GM12878 (cell line): ENCODE measurements around the gene PPP1R18. TPM values are rescaled to one million over a fixed set of nuclear protein-coding genes. Genes with fewer than 3 reads are reported as not detected.

Experiments used
- BACH1 ChIP-seq: fragments of 450-650 bp; IDR thresholded peaks from 2 replicates; pipeline ENCODE4 v1.6.1; 2017; ENCODE audit warnings: mild to moderate bottlenecking, borderline replicate concordance
- CREM ChIP-seq: IDR thresholded peaks from 2 replicates; pipeline ENCODE4 v1.6.1; 2014; ENCODE audit warnings: antibody characterized with exemption, low read depth
- DPF2 ChIP-seq: fragments of 450-650 bp; IDR thresholded peaks from 2 replicates; pipeline ENCODE4 v1.6.1; 2017; ENCODE audit warnings: mild to moderate bottlenecking
- HCFC1 ChIP-seq: fragments of 150-350 bp; IDR thresholded peaks from 2 replicates; pipeline ENCODE4 v1.6.1; 2014; ENCODE audit warnings: low read length
- HDAC2 ChIP-seq: fragments of 200-600 bp; sonication (generic); IDR thresholded peaks from 2 replicates; pipeline ENCODE4 v1.6.1; 2017
- IKZF1 ChIP-seq: fragments of 450-650 bp; conservative IDR thresholded peaks from 2 replicates; pipeline ENCODE4 v1.6.1; 2017; ENCODE audit warnings: antibody characterized with exemption, mild to moderate bottlenecking
- KDM1A ChIP-seq: fragments of 200-600 bp; sonication (generic); IDR thresholded peaks from 2 replicates; pipeline ENCODE4 v1.6.1; 2016; ENCODE audit warnings: borderline replicate concordance
- RAD51 ChIP-seq: fragments of 450-650 bp; IDR thresholded peaks from 2 replicates; pipeline ENCODE4 v1.6.1; 2016; ENCODE audit warnings: moderate library complexity, mild to moderate bottlenecking, inconsistent platforms
- RB1 ChIP-seq: fragments of 450-650 bp; formaldehyde crosslinking; IDR thresholded peaks from 2 replicates; pipeline ENCODE4 v1.6.1; 2017; ENCODE audit warnings: mild to moderate bottlenecking, borderline replicate concordance
- REST ChIP-seq: IDR thresholded peaks from 2 replicates; pipeline ENCODE4 v1.6.1; 2012; ENCODE audit warnings: mild to moderate bottlenecking, low read depth, low read length
- RFX5 ChIP-seq: IDR thresholded peaks from 2 replicates; pipeline ENCODE4 v1.6.1; 2011; ENCODE audit warnings: low read depth, low read length, improper control_type of control experiment
- SIN3A ChIP-seq: IDR thresholded peaks from 2 replicates; pipeline ENCODE4 v1.6.1; 2012; ENCODE audit warnings: low read depth, low read length, improper control_type of control experiment
- SP1 ChIP-seq: IDR thresholded peaks from one replicate; pipeline ENCODE4 v1.6.1; 2011; ENCODE audit warnings: low read depth, low read length
- STAT1 ChIP-seq: fragments of 450-650 bp; conservative IDR thresholded peaks from 2 replicates; pipeline ENCODE4 v1.6.1; 2014; ENCODE audit warnings: antibody characterized with exemption, mild to moderate bottlenecking
- TARDBP ChIP-seq: IDR thresholded peaks from 2 replicates; pipeline ENCODE4 v1.6.1; 2016; ENCODE audit warnings: borderline replicate concordance
- ZNF217 ChIP-seq: fragments of 450-650 bp; IDR thresholded peaks from 2 replicates; pipeline ENCODE4 v1.6.1; 2017; ENCODE audit warnings: antibody characterized with exemption, mild to moderate bottlenecking
- polyA plus RNA-seq, 11 experiments: library from polyadenylated mRNA; depleted of rRNA in 4 of 11; unstranded in 6 of 11; stranded (reverse) in 5 of 11; fragments of >200 nt; fragmentation: Nextera tagmentation in 4 of 11; fragmentation: Illumina TruSeq in 1 of 11; extraction: Ambion mirVana in 4 of 11; extraction: Trizol in 1 of 11; gene quantifications; 1 replicate in 1 of 11; 2 replicates in 10 of 11; pipeline versions ENCODE4 v1.2.1 to v1.2.3, GENCODE V29; 2011 to 2016; ENCODE audit warnings: inconsistent platforms in 2 of 11, missing spikeins in 2 of 11, low read depth in 1 of 11
- total RNA-seq, 4 experiments: library from RNA; depleted of rRNA in 3 of 4; stranded (reverse); fragments of >200 nt in 3 of 4; fragmentation: Illumina TruSeq in 1 of 4; extraction: Trizol in 1 of 4; gene quantifications; 2 replicates each; pipeline versions ENCODE4 v1.2.1 to v1.2.3, GENCODE V29; 2013 to 2021
- TF ChIP-seq, protein P1 (sequence below): IDR thresholded peaks from 2 replicates; pipeline ENCODE4 v1.6.1; 2011; ENCODE audit warnings: borderline replicate concordance, low read depth, mild to moderate bottlenecking, moderate library complexity, mixed read lengths, low read length; ENCODE audit not compliant: insufficient read depth; ENCODE audit errors: extremely low read length
- TF ChIP-seq, protein P2 (sequence below): fragments of 450-650 bp; formaldehyde crosslinking; IDR thresholded peaks from 2 replicates; pipeline ENCODE4 v1.4.0; 2022; ENCODE audit warnings: mild to moderate bottlenecking, moderate library complexity
- TF ChIP-seq, protein P3 (sequence below): fragments of 450-650 bp; IDR thresholded peaks from 2 replicates; pipeline ENCODE4 v1.6.1; 2017; ENCODE audit warnings: mild to moderate bottlenecking, low read depth, inconsistent platforms; ENCODE audit not compliant: poor library complexity, severe bottlenecking
- TF ChIP-seq, protein P4 (sequence below): fragments of 450-650 bp; IDR thresholded peaks from 2 replicates; pipeline ENCODE4 v1.6.1; 2016; ENCODE audit warnings: mild to moderate bottlenecking

PPP1R18 gene
- total and polyA plus RNA-seq, 10 of the 15 experiments (the other 5 are each of a cell fraction or from before 2014, with no cell fraction given): 21.0 to 119 (median 52.6) TPM

GRCh38 chr6:30686908-30687658 lies 638 bp upstream of the PPP1R18 start (continued):
- TF ChIP-seq ZNF217: no peak; the same call in 1 of the 2 replicates
- TF ChIP-seq, protein P1, sequence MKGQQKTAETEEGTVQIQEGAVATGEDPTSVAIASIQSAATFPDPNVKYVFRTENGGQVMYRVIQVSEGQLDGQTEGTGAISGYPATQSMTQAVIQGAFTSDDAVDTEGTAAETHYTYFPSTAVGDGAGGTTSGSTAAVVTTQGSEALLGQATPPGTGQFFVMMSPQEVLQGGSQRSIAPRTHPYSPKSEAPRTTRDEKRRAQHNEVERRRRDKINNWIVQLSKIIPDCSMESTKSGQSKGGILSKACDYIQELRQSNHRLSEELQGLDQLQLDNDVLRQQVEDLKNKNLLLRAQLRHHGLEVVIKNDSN: peak; percentile 17
- no peak for TF ChIP-seq KDM1A
- TF ChIP-seq SP1: peak; percentile 89
- peak; percentile 66 for TF ChIP-seq SIN3A
- no peak for TF ChIP-seq RFX5
- TF ChIP-seq CREM: peak; percentile 76
- TF ChIP-seq STAT1: 0 out of 2 replicates have a peak, but pooled peaks have one; percentile 57
- no peak for TF ChIP-seq REST
- TF ChIP-seq, protein P2, sequence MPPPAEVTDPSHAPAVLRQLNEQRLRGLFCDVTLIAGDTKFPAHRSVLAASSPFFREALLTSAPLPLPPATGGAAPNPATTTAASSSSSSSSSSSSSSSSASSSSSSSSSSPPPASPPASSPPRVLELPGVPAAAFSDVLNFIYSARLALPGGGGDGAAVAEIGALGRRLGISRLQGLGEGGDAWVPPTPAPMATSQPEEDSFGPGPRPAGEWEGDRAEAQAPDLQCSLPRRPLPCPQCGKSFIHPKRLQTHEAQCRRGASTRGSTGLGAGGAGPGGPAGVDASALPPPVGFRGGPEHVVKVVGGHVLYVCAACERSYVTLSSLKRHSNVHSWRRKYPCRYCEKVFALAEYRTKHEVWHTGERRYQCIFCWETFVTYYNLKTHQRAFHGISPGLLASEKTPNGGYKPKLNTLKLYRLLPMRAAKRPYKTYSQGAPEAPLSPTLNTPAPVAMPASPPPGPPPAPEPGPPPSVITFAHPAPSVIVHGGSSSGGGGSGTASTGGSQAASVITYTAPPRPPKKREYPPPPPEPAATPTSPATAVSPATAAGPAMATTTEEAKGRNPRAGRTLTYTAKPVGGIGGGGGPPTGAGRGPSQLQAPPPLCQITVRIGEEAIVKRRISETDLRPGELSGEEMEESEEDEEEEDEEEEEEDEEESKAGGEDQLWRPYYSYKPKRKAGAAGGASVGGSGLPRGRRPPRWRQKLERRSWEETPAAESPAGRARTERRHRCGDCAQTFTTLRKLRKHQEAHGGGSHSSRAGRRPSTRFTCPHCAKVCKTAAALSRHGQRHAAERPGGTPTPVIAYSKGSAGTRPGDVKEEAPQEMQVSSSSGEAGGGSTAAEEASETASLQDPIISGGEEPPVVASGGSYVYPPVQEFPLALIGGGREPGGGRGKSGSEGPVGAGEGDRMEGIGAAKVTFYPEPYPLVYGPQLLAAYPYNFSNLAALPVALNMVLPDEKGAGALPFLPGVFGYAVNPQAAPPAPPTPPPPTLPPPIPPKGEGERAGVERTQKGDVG (CRISPR knock-in tag): no peak
- peak; percentile 99 for TF ChIP-seq IKZF1
- TF ChIP-seq, protein P3, sequence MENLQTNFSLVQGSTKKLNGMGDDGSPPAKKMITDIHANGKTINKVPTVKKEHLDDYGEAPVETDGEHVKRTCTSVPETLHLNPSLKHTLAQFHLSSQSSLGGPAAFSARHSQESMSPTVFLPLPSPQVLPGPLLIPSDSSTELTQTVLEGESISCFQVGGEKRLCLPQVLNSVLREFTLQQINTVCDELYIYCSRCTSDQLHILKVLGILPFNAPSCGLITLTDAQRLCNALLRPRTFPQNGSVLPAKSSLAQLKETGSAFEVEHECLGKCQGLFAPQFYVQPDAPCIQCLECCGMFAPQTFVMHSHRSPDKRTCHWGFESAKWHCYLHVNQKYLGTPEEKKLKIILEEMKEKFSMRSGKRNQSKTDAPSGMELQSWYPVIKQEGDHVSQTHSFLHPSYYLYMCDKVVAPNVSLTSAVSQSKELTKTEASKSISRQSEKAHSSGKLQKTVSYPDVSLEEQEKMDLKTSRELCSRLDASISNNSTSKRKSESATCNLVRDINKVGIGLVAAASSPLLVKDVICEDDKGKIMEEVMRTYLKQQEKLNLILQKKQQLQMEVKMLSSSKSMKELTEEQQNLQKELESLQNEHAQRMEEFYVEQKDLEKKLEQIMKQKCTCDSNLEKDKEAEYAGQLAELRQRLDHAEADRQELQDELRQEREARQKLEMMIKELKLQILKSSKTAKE: peak; percentile 49
- TF ChIP-seq HDAC2: no peak
- peak; percentile 12; the same call in 1 of the 2 replicates for TF ChIP-seq RAD51
- TF ChIP-seq, protein P4, sequence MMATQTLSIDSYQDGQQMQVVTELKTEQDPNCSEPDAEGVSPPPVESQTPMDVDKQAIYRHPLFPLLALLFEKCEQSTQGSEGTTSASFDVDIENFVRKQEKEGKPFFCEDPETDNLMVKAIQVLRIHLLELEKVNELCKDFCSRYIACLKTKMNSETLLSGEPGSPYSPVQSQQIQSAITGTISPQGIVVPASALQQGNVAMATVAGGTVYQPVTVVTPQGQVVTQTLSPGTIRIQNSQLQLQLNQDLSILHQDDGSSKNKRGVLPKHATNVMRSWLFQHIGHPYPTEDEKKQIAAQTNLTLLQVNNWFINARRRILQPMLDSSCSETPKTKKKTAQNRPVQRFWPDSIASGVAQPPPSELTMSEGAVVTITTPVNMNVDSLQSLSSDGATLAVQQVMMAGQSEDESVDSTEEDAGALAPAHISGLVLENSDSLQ: peak; percentile 74
- TF ChIP-seq RB1: peak; percentile 87; the same call in 1 of the 2 replicates
- TF ChIP-seq DPF2: peak; percentile 89
- no peak for TF ChIP-seq HCFC1
- TF ChIP-seq BACH1: peak; percentile 96
- TF ChIP-seq TARDBP: no peak
